OCI-LY1 (cell line): ENCODE data around the gene BACH2.

Experiments
- H2AFZ ChIP-seq: fragments of 200-600 bp; sonication (generic), shearing (Covaris generic); 2 replicates; pipeline ENCODE4 v1.6.0; 2014; ENCODE audit warnings: antibody characterized with exemption, mild to moderate bottlenecking, low read length
- H3F3A ChIP-seq: fragments of 200-600 bp; sonication (generic), shearing (Covaris generic); 2 replicates; pipeline ENCODE4 v1.6.0; 2014; ENCODE audit warnings: mild to moderate bottlenecking, antibody characterized with exemption, low read length, moderate library complexity; ENCODE audit not compliant: insufficient read depth
- H3K27ac ChIP-seq: fragments of 200-600 bp; sonication (generic); 2 replicates; pipeline ENCODE4 v1.5.1; 2014; ENCODE audit warnings: low read length, mixed run types, mild to moderate bottlenecking, low read depth; ENCODE audit not compliant: poor library complexity, severe bottlenecking
- H3K27me3 ChIP-seq: fragments of 200-600 bp; sonication (generic); 2 replicates; pipeline ENCODE4 v1.6.0; 2014; ENCODE audit warnings: antibody characterized with exemption, mild to moderate bottlenecking, low read length, moderate library complexity; ENCODE audit not compliant: insufficient read depth
- H3K36me3 ChIP-seq: fragments of 200-600 bp; sonication (generic); 2 replicates; pipeline ENCODE4 v1.6.1; 2014; ENCODE audit warnings: mild to moderate bottlenecking, antibody characterized with exemption, low read length, moderate library complexity, mixed read lengths; ENCODE audit not compliant: insufficient read depth
- H3K4me1 ChIP-seq: fragments of 200-600 bp; sonication (generic); 2 replicates; pipeline ENCODE4 v1.5.1; 2014; ENCODE audit warnings: mild to moderate bottlenecking, low read length, moderate library complexity; ENCODE audit not compliant: insufficient read depth, severe bottlenecking
- H3K4me2 ChIP-seq: fragments of 200-600 bp; sonication (generic), shearing (Covaris generic); 2 replicates; pipeline ENCODE4 v1.6.1; 2014; ENCODE audit warnings: low read length
- H3K4me3 ChIP-seq: fragments of 200-600 bp; sonication (generic); 2 replicates; pipeline ENCODE4 v1.5.1; 2014; ENCODE audit warnings: low read length, low read depth, mild to moderate bottlenecking, mixed read lengths; ENCODE audit not compliant: poor library complexity, severe bottlenecking
- H3K79me2 ChIP-seq: fragments of 200-600 bp; shearing (Covaris generic); 2 replicates; pipeline ENCODE4 v1.6.1; 2016; ENCODE audit warnings: mixed run types, low read length, mixed read lengths; ENCODE audit not compliant: insufficient read depth
- H3K9ac ChIP-seq: fragments of 200-600 bp; sonication (generic), shearing (Covaris generic); 2 replicates; pipeline ENCODE4 v1.6.1; 2014; ENCODE audit warnings: mild to moderate bottlenecking, low read length, mixed read lengths
- H3K9me2 ChIP-seq: fragments of 200-600 bp; sonication (generic), shearing (Covaris generic); 2 replicates; pipeline ENCODE4 v1.6.1; 2014; ENCODE audit warnings: low read depth, mild to moderate bottlenecking, low read length, mixed read lengths
- H3K9me3 ChIP-seq: fragments of 200-600 bp; shearing (Covaris generic); 2 replicates; pipeline ENCODE4 v1.6.1; 2014; ENCODE audit warnings: low read length, mixed read lengths
- H4K20me1 ChIP-seq: fragments of 200-600 bp; sonication (generic), shearing (Covaris generic); 2 replicates; pipeline ENCODE4 v1.6.0; 2016; ENCODE audit warnings: mild to moderate bottlenecking, low read length; ENCODE audit not compliant: insufficient read depth
- CTCF ChIP-seq: fragments of 200-600 bp; sonication (generic), shearing (Covaris generic); IDR thresholded peaks from 2 replicates; pipeline ENCODE4 v1.5.1; 2017; ENCODE audit warnings: mild to moderate bottlenecking, antibody characterized with exemption, low read length, moderate library complexity, mixed read lengths
- EZH2 ChIP-seq: fragments of 200-600 bp; sonication (generic), shearing (Covaris generic); IDR thresholded peaks from 2 replicates; pipeline ENCODE4 v1.8.0; 2017; ENCODE audit warnings: borderline replicate concordance, mixed run types, mild to moderate bottlenecking, antibody characterized with exemption, low read length, moderate library complexity, mixed read lengths

Gene BACH2

GRCh38 chr6:90256698-90257485 is 39.8 kb downstream of the BACH2 start:
- Histone ChIP-seq H3K4me2 (no peak overlapping the region), H3K79me2 (peaks cover 97% of the 10 kb centered on the region), H3K4me3 (no peak overlapping the region), H3K27ac (no peak overlapping the region), H3K9me2 (no peaks in the 10 kb centered on the region), H2AFZ (no peak overlapping the region), H3F3A (peaks cover 9% of the 10 kb centered on the region), H3K9me3 (no peaks in the 10 kb centered on the region), H4K20me1 (peaks cover 3% of the 10 kb centered on the region; the same call in 1 of the 2 replicates), H3K36me3 (peaks cover 91% of the 10 kb centered on the region), H3K4me1 (peaks cover 57% of the 10 kb centered on the region), H3K9ac (no peak overlapping the region), H3K27me3 (no peaks in the 10 kb centered on the region)
- TF ChIP-seq CTCF: no peak
- no peak for TF ChIP-seq EZH2

- Histone ChIP-seq H2AFZ (no peak overlapping the region), H4K20me1 (peaks cover 3% of the 10 kb centered on the region; the same call in 1 of the 2 replicates), H3K4me2 (no peak overlapping the region), H3F3A (peaks cover 9% of the 10 kb centered on the region), H3K4me3 (no peak overlapping the region), H3K27me3 (no peaks in the 10 kb centered on the region), H3K9me2 (no peaks in the 10 kb centered on the region), H3K9ac (no peak overlapping the region), H3K36me3 (peaks cover 85% of the 10 kb centered on the region), H3K27ac (peak overlapping the region; percentile 69), H3K79me2 (peaks cover 95% of the 10 kb centered on the region), H3K4me1 (peaks cover 65% of the 10 kb centered on the region), H3K9me3 (no peaks in the 10 kb centered on the region)
- TF ChIP-seq EZH2: no peak
Observed at GRCh38 chr6:90253631-90254030, 43.0 kb downstream of the BACH2 start.

- Histone ChIP-seq H3K9me2 (no peaks in the 10 kb centered on the region), H3K4me3 (no peak overlapping the region), H3F3A (peaks cover 9% of the 10 kb centered on the region), H3K27me3 (no peaks in the 10 kb centered on the region), H4K20me1 (peaks cover 3% of the 10 kb centered on the region; the same call in 1 of the 2 replicates), H3K4me1 (peaks cover 54% of the 10 kb centered on the region), H3K79me2 (peaks cover 97% of the 10 kb centered on the region), H3K9ac (no peak overlapping the region), H2AFZ (no peak overlapping the region), H3K9me3 (no peaks in the 10 kb centered on the region), H3K36me3 (peaks cover 88% of the 10 kb centered on the region), H3K4me2 (peak overlapping the region; percentile 5), H3K27ac (peak overlapping the region; percentile 69)
- TF ChIP-seq CTCF (no peak), EZH2 (no peak)
Observed at GRCh38 chr6:90251295-90251992, 45.2 kb downstream of the BACH2 start.
